Mammary epithelial cell (primary cell): ENCODE results near the gene ATP8B4.

Experiments
- CTCF ChIP-seq, 2 donors: IDR thresholded peaks in 1 of 2; conservative IDR thresholded peaks in 1 of 2; 2 replicates each; pipeline ENCODE4 v1.5.1; 2011 to 2012; ENCODE audit warnings: inconsistent platforms in 2 of 2, low read length in 2 of 2, mild to moderate bottlenecking in 2 of 2, control low read depth in 1 of 2, low read depth in 1 of 2; ENCODE audit not compliant: insufficient read depth in 1 of 2; ENCODE audit errors: extremely low read depth in 1 of 2
- EZH2 ChIP-seq: IDR thresholded peaks from 2 replicates; pipeline ENCODE4 v1.6.1; 2012; ENCODE audit warnings: low read length, inconsistent platforms, borderline replicate concordance

- no peak for TF ChIP-seq CTCF (conservative IDR thresholded peaks at IDR 0.05 in 1 of 2, IDR thresholded peaks at IDR 0.05 in 1 of 2; ENCODE audit: extremely low read depth in 1 of 2, insufficient read depth in 1 of 2, low read depth in 1 of 2, low read length in 2 of 2)
- no peak for TF ChIP-seq EZH2
Observed at GRCh38 chr15:49898097-49898496, 220.9 kb downstream of the ATP8B4 start.
